ENCODE results near the gene PDE11A. TPM values are rescaled to one million over a fixed set of nuclear protein-coding genes. Genes with fewer than 3 reads are reported as not detected.

Gene PDE11A
- total RNA-seq, 1 donor from 2014 or later: 2.0 TPM

GRCh38 chr2:177881921-177882320, 190.7 kb downstream of the PDE11A start:
- H3K9me3 Mint-ChIP-seq: peaks cover 5% of the 10 kb centered on the region

GRCh38 chr2:177881008-177881747, 191.4 kb downstream of the PDE11A start:
- Mint-ChIP-seq H3K9me3 (peaks cover 5% of the 10 kb centered on the region), H3K27me3 (peaks cover 8% of the 10 kb centered on the region), H3K27ac (no peak overlapping the region), H3K4me1 (ENCODE audit: unreplicated experiment) (no peaks in the 10 kb centered on the region), H3K36me3 (no peaks in the 10 kb centered on the region), H3K4me3 (no peak overlapping the region)
- TF ChIP-seq, protein P1, sequence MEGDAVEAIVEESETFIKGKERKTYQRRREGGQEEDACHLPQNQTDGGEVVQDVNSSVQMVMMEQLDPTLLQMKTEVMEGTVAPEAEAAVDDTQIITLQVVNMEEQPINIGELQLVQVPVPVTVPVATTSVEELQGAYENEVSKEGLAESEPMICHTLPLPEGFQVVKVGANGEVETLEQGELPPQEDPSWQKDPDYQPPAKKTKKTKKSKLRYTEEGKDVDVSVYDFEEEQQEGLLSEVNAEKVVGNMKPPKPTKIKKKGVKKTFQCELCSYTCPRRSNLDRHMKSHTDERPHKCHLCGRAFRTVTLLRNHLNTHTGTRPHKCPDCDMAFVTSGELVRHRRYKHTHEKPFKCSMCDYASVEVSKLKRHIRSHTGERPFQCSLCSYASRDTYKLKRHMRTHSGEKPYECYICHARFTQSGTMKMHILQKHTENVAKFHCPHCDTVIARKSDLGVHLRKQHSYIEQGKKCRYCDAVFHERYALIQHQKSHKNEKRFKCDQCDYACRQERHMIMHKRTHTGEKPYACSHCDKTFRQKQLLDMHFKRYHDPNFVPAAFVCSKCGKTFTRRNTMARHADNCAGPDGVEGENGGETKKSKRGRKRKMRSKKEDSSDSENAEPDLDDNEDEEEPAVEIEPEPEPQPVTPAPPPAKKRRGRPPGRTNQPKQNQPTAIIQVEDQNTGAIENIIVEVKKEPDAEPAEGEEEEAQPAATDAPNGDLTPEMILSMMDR (conservative IDR thresholded peaks at IDR 0.05): no peak
- no peak for DNase-seq (ENCODE audit: extremely low spot score, unreplicated experiment)

More at GRCh38 chr2:177881921-177882320, 190.7 kb downstream of the PDE11A start:
- TF ChIP-seq, protein P1 (conservative IDR thresholded peaks at IDR 0.05): no peak
- H3K27ac Mint-ChIP-seq: no peak overlapping the region
- no peak for DNase-seq (ENCODE audit: extremely low spot score, unreplicated experiment)
- peaks cover 5% of the 10 kb centered on the region for H3K4me1 Mint-ChIP-seq (ENCODE audit: unreplicated experiment)
- H3K36me3 Mint-ChIP-seq: no peaks in the 10 kb centered on the region
- no peak overlapping the region for H3K4me3 Mint-ChIP-seq
- H3K27me3 Mint-ChIP-seq: peaks cover 8% of the 10 kb centered on the region

DNA sequence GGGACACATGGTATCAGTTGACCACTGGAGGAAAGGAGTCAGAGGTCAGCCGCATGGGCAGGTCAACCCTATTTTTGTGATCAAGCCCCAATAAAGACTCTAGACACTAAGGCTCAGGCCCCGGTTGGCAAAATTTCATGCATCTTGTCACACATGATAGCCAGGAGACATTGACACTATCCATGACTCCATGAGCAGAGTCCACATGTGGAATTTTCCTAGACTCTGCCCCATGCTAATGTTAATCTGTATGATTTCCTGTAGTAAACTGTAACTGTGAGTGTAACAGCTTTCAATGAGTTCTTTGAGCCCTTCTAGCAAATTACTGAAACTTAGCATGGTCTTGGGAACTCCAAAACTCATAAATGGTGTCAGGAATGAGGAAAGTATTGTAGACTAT, 192.3 kb downstream of the PDE11A start:
- TF ChIP-seq, protein P1 (conservative IDR thresholded peaks at IDR 0.05): no peak
- no peak overlapping the region for H3K27ac Mint-ChIP-seq
- no peaks in the 10 kb centered on the region for H3K36me3 Mint-ChIP-seq
- peaks cover 5% of the 10 kb centered on the region for H3K9me3 Mint-ChIP-seq
- no peak for DNase-seq (ENCODE audit: extremely low spot score, unreplicated experiment)
- H3K4me3 Mint-ChIP-seq: no peak overlapping the region
- H3K4me1 Mint-ChIP-seq (ENCODE audit: unreplicated experiment): no peaks in the 10 kb centered on the region
- peaks cover 4% of the 10 kb centered on the region for H3K27me3 Mint-ChIP-seq

DNA sequence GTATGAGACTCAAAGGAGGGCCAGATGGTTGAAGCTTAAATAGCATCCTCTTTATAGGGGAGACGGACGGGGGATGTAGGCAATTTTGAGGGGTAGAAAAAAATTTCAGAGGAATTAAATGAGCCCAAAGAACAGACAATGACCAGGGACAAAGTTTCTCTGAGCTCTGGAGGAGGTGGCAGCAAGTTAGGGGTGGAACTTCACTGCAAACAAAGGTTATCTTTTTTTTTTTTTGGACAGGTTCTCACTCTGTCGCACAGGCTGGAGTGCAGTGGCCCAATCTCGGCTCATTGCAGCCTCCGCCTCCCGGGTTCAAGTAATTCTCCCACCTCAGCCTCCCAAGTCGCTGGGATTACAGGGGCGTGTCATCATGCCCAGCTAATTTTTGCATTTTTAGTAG, 195.6 kb downstream of the PDE11A start:
- TF ChIP-seq, protein P1 (conservative IDR thresholded peaks at IDR 0.05): no peak
- H3K4me3 Mint-ChIP-seq: no peak overlapping the region
- H3K4me1 Mint-ChIP-seq (ENCODE audit: unreplicated experiment): no peaks in the 10 kb centered on the region
- H3K36me3 Mint-ChIP-seq: no peaks in the 10 kb centered on the region
- no peak overlapping the region for H3K27ac Mint-ChIP-seq
- DNase-seq (ENCODE audit: extremely low spot score, unreplicated experiment): no peak
- H3K9me3 Mint-ChIP-seq: no peaks in the 10 kb centered on the region
- H3K27me3 Mint-ChIP-seq: no peaks in the 10 kb centered on the region

DNA sequence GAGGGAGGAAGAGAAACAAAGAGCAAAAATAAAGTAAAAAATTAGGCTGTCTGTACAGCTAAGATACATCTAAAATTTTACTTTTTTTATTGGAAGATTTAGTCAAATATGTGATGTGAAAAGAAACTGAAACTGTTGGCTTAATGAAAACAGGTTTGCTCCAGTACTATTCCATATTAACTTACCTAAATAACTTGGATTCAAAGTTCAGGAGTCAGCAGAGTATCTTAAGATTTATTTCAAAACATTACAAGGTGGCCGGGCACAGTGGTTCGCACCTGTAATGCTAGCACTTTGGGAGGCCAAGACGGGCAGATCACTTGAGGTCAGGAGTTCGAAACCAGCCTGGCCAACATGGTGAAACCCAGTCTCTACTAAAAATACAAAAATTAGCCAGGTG, 197.9 kb downstream of the PDE11A start:
- Mint-ChIP-seq H3K27me3 (no peaks in the 10 kb centered on the region), H3K27ac (no peak overlapping the region), H3K4me1 (ENCODE audit: unreplicated experiment) (no peaks in the 10 kb centered on the region), H3K4me3 (no peak overlapping the region), H3K9me3 (no peaks in the 10 kb centered on the region), H3K36me3 (no peaks in the 10 kb centered on the region)
- TF ChIP-seq, protein P1 (conservative IDR thresholded peaks at IDR 0.05): no peak
- DNase-seq (ENCODE audit: extremely low spot score, unreplicated experiment): no peak

Measured in type B pancreatic cell (in vitro differentiated cells).